GM18861 (cell line): ENCODE data around the gene CACNA1E.

Experiments
- ATAC-seq: cut with Tn5 transposase; IDR thresholded peaks from one replicate; pipeline ENCODE4 v1.9.1; 2021; ENCODE audit not compliant: unreplicated experiment

Gene CACNA1E

GRCh38 chr1:181483285-181484195 is at the start of gene CACNA1E:
TSS of gene CACNA1E (plus strand) at chr1:181483517. CDS start at chr1:181483745, 228 bp downstream.
- no peak for ATAC-seq

GRCh38 chr1:181433931-181434330 is 49.4 kb upstream of the CACNA1E start:
- no peak for ATAC-seq

GRCh38 chr1:181438013-181438412 is 45.3 kb upstream of the CACNA1E start:
- no peak for ATAC-seq

- no peak for ATAC-seq
Observed at GRCh38 chr1:181440510-181440909, 42.8 kb upstream of the CACNA1E start.

- ATAC-seq = no peak
Observed at GRCh38 chr1:181442181-181442525, 41.2 kb upstream of the CACNA1E start.

GRCh38 chr1:181443231-181443853 is 40.0 kb upstream of the CACNA1E start:
- ATAC-seq = no peak

GRCh38 chr1:181445436-181445835 is 37.9 kb upstream of the CACNA1E start:
- ATAC-seq = no peak

GRCh38 chr1:181448461-181448860 is 34.9 kb upstream of the CACNA1E start:
- ATAC-seq = no peak

- ATAC-seq = no peak
Observed at GRCh38 chr1:181451661-181452230, 31.6 kb upstream of the CACNA1E start.

- ATAC-seq = no peak
Observed at GRCh38 chr1:181452746-181453145, 30.6 kb upstream of the CACNA1E start.

GRCh38 chr1:181453541-181454201 is 29.6 kb upstream of the CACNA1E start:
- ATAC-seq = no peak

- ATAC-seq = no peak
Observed at GRCh38 chr1:181456551-181456950, 26.8 kb upstream of the CACNA1E start.

- no peak for ATAC-seq
Observed at GRCh38 chr1:181458419-181458818, 24.9 kb upstream of the CACNA1E start.

- no peak for ATAC-seq
Observed at GRCh38 chr1:181459067-181459466, 24.2 kb upstream of the CACNA1E start.

- ATAC-seq = no peak
Observed at GRCh38 chr1:181469829-181470228, 13.5 kb upstream of the CACNA1E start.

- ATAC-seq = no peak
Observed at GRCh38 chr1:181475580-181475979, 7.7 kb upstream of the CACNA1E start.

- no peak for ATAC-seq
Observed at GRCh38 chr1:181476581-181476980, 6.7 kb upstream of the CACNA1E start.

GRCh38 chr1:181478306-181478705 is 5.0 kb upstream of the CACNA1E start:
- ATAC-seq = no peak

- peak; percentile 48 for ATAC-seq
Observed at GRCh38 chr1:181479137-181479745, 4.1 kb upstream of the CACNA1E start.

- no peak for ATAC-seq
Observed at GRCh38 chr1:181482001-181482430, 1.3 kb upstream of the CACNA1E start.
